RWPE2 (cell line): ENCODE measurements around the gene CTDSP2.
"Not testable (repeated sequence)": the region's sequence is repeated elsewhere in the genome, so short reads cannot be mapped to it uniquely, and the experiment has no call there.

Source experiments
- ATAC-seq: fragments of 200-7000 bp; cut with Tn5 transposase; 3 replicates; pipeline ENCODE4 v1.9.1; 2021; ENCODE audit warnings: low read depth
- DNase-seq: peaks from one replicate; pipeline ENCODE4 v3.0.0-alpha.2; 2020; ENCODE audit warnings: low spot score
- H3K27ac ChIP-seq: fragments of 450-650 bp; 2 replicates; pipeline ENCODE4 v1.5.1; 2017; ENCODE audit warnings: mild to moderate bottlenecking; ENCODE audit not compliant: poor library complexity, severe bottlenecking
- H3K27me3 ChIP-seq: fragments of 250-450 bp; sonication (Bioruptor Pico); 2 replicates; pipeline ENCODE4 v1.5.1; 2021; ENCODE audit warnings: mild to moderate bottlenecking, moderate library complexity; ENCODE audit not compliant: insufficient read depth, poor library complexity, severe bottlenecking
- H3K36me3 ChIP-seq: fragments of 250-450 bp; sonication (Bioruptor Pico); 2 replicates; pipeline ENCODE4 v1.5.1; 2020; ENCODE audit warnings: low read depth, mild to moderate bottlenecking, moderate library complexity
- H3K4me1 ChIP-seq: fragments of 250-450 bp; sonication (Bioruptor Pico); 2 replicates; pipeline ENCODE4 v1.5.1; 2021; ENCODE audit warnings: mild to moderate bottlenecking, moderate library complexity; ENCODE audit not compliant: insufficient read depth, poor library complexity, severe bottlenecking
- H3K4me3 ChIP-seq: fragments of 250-450 bp; sonication (Bioruptor Pico); 2 replicates; pipeline ENCODE4 v1.5.1; 2021; ENCODE audit warnings: mild to moderate bottlenecking, moderate library complexity; ENCODE audit not compliant: severe bottlenecking
- H3K9me3 ChIP-seq: fragments of 250-450 bp; sonication (Bioruptor Pico); 2 replicates; pipeline ENCODE4 v1.5.1; 2021; ENCODE audit warnings: mild to moderate bottlenecking, moderate library complexity; ENCODE audit not compliant: severe bottlenecking
- CTCF ChIP-seq: fragments of 450-650 bp; IDR thresholded peaks from one replicate; pipeline ENCODE4 v1.5.1; 2017; ENCODE audit warnings: mild to moderate bottlenecking, moderate library complexity; ENCODE audit not compliant: poor library complexity, severe bottlenecking

Gene CTDSP2

DNA sequence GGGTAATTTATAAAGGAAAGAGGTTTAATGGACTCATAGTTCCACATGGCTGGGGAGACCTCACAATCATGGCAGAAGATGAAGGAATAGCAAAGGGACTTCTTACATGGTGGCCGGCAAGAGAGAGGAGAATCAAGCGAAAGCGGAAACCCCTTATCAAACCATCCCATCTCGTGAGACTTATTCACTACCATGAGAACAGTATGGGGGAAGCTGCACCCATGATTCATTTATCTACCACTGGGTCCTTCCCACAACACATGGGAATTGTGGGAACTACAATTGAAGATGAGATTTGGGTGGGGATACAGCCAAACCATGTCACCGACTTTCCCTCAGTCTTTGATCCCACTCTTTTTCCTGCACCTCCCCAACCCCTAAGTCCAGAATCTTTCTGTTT, 12.6 kb upstream of the CTDSP2 start:
- Histone ChIP-seq H3K27me3 (no peaks in the 10 kb centered on the region), H3K4me1 (peaks cover 8% of the 10 kb centered on the region), H3K36me3 (no peaks in the 10 kb centered on the region), H3K27ac (no peak overlapping the region), H3K9me3 (no peaks in the 10 kb centered on the region), H3K4me3 (no peak overlapping the region)
- no peak for TF ChIP-seq CTCF
- DNase-seq (no peak), ATAC-seq (no peak)

- H3K36me3 ChIP-seq, ATAC-seq, H3K9me3 ChIP-seq, H3K4me1 ChIP-seq, H3K27ac ChIP-seq, DNase-seq, H3K27me3 ChIP-seq, H3K4me3 ChIP-seq: not testable (repeated sequence)
Measured at GRCh38 chr12:57858123-57858522, 11.6 kb upstream of the CTDSP2 start.

DNA sequence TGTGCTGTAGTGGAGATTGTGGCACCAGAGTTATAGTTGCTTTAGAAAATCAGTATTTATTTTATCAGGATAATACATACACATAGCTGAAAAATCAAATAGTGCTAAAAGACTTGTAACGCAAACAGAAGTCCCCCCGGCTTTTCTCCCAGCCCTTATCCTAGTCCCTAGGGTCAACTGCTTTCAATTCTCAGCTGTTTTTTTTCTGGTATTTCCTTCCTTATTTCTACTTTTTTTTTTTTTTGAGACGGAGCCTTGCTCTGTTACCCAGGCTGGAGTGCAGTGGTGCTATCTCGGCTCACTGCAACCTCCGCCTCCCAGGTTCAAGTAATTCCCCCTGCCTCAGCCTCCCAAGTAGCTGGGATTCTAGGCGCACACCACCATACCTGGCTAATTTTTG, 8.4 kb upstream of the CTDSP2 start:
- DNase-seq (no peak), ATAC-seq (no peak)
- H3K27me3 ChIP-seq: no peaks in the 10 kb centered on the region
- H3K4me1 ChIP-seq: no peaks in the 10 kb centered on the region
- no peaks in the 10 kb centered on the region for H3K36me3 ChIP-seq
- no peaks in the 10 kb centered on the region for H3K9me3 ChIP-seq
- no peak overlapping the region for H3K4me3 ChIP-seq
- no peak for TF ChIP-seq CTCF
- H3K27ac ChIP-seq: no peak overlapping the region

GRCh38 chr12:57853864-57854556, 7.5 kb upstream of the CTDSP2 start:
- 0 out of 3 replicates have a peak, but pooled peaks have one; percentile 19 for ATAC-seq
- DNase-seq: no peak

DNA sequence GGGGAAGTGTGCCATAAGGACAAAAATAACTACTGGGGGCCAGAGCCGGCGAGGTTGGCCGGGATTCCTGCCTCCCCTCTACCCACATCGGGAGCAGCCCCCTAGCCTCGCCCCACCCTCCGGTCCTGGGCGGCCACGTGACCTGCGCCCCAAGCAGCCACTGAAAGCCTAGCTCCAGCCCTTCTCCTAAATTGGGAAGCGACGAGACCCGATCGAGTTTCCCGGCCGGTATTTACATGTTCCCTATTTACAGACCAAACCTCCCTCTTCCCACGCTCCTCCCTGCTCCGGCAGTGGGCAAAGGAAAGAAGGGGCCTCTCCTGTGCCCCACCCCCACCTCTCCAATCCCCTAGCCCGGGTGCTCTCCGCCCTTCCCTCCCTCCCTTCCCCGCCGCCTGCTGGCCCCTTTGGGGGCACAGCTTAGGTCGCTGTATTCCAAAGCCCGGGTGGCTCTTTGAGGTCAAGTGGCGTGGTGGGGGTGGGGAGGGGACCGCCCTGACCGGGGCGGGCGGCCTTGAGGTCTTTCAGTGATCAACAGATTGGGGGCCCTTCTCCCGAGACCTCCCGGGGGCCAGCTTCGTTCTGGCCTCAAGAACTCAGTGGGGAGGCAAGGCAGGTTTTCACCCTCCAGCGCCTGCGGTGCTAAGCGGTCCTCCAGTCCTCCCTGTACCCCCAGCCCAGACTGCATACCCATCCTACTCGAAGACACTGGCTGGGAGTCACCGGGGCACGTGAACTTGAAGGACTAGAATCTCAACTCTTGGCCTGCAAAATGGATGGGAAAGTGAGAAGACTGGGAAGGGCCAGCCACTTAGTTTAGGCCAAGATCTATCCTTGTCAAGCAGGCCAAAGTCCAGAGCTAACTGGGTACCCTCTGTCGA, 6.3 kb upstream of the CTDSP2 start:
- ATAC-seq: no peak
- no peak for TF ChIP-seq CTCF
- Histone ChIP-seq H3K9me3 (no peaks in the 10 kb centered on the region), H3K27ac (no peak overlapping the region), H3K4me1 (no peaks in the 10 kb centered on the region), H3K36me3 (no peaks in the 10 kb centered on the region), H3K27me3 (no peaks in the 10 kb centered on the region), H3K4me3 (no peak overlapping the region)
- DNase-seq: no peak

More at GRCh38 chr12:57853864-57854556, 7.5 kb upstream of the CTDSP2 start:
- H3K27ac ChIP-seq: no peak overlapping the region
- no peak for TF ChIP-seq CTCF
- no peaks in the 10 kb centered on the region for H3K9me3 ChIP-seq
- no peaks in the 10 kb centered on the region for H3K27me3 ChIP-seq
- no peak overlapping the region for H3K4me3 ChIP-seq
- H3K4me1 ChIP-seq: no peaks in the 10 kb centered on the region
- no peaks in the 10 kb centered on the region for H3K36me3 ChIP-seq
